IPS-15b (cell line): Measurements from ENCODE around the gene GPR173.
A peak's percentile ranks its signal among the peaks of the same experiment; 100 is the strongest.

ENCODE experiments used
- H3K27me3 ChIP-seq: one replicate; pipeline ENCODE4 v1.6.1; 2013; ENCODE audit warnings: low read length; ENCODE audit not compliant: control insufficient read depth, insufficient read depth
- H3K36me3 ChIP-seq: one replicate; pipeline ENCODE4 v1.6.1; 2013; ENCODE audit warnings: low read length; ENCODE audit not compliant: control insufficient read depth, insufficient read depth
- H3K4me1 ChIP-seq: one replicate; pipeline ENCODE4 v1.6.1; 2013; ENCODE audit warnings: mild to moderate bottlenecking, low read length; ENCODE audit not compliant: control insufficient read depth, insufficient read depth
- H3K4me3 ChIP-seq: one replicate; pipeline ENCODE4 v1.5.1; 2013; ENCODE audit warnings: low read depth, low read length
- H3K9ac ChIP-seq: one replicate; pipeline ENCODE4 v1.6.1; 2013; ENCODE audit warnings: low read depth, mild to moderate bottlenecking, low read length
- H3K9me3 ChIP-seq: one replicate; pipeline ENCODE4 v1.6.1; 2013; ENCODE audit warnings: mild to moderate bottlenecking, low read length; ENCODE audit not compliant: control insufficient read depth, insufficient read depth

GPR173 gene

GRCh38 chrX:53082773-53083616 lies 34.4 kb downstream of the GPR173 start:
- Histone ChIP-seq H3K4me1 (peaks cover 2% of the 10 kb centered on the region), H3K27me3 (peaks cover 4% of the 10 kb centered on the region), H3K36me3 (peaks cover 18% of the 10 kb centered on the region), H3K9me3 (no peaks in the 10 kb centered on the region), H3K9ac (peak overlapping the region; percentile 24), H3K4me3 (peak overlapping the region; percentile 63)

- Histone ChIP-seq H3K9me3 (no peaks in the 10 kb centered on the region), H3K4me1 (peaks cover 2% of the 10 kb centered on the region), H3K27me3 (peaks cover 4% of the 10 kb centered on the region), H3K9ac (no peak overlapping the region), H3K4me3 (no peak overlapping the region), H3K36me3 (peaks cover 18% of the 10 kb centered on the region)
Observed at GRCh38 chrX:53084043-53084570, 35.5 kb downstream of the GPR173 start.

GRCh38 chrX:53084863-53085262 lies 36.3 kb downstream of the GPR173 start:
- H3K36me3 ChIP-seq = peaks cover 18% of the 10 kb centered on the region
- peaks cover 2% of the 10 kb centered on the region for H3K4me1 ChIP-seq
- H3K4me3 ChIP-seq = no peak overlapping the region
- H3K9ac ChIP-seq = no peak overlapping the region
- H3K27me3 ChIP-seq = peaks cover 3% of the 10 kb centered on the region
- H3K9me3 ChIP-seq = no peaks in the 10 kb centered on the region

DNA sequence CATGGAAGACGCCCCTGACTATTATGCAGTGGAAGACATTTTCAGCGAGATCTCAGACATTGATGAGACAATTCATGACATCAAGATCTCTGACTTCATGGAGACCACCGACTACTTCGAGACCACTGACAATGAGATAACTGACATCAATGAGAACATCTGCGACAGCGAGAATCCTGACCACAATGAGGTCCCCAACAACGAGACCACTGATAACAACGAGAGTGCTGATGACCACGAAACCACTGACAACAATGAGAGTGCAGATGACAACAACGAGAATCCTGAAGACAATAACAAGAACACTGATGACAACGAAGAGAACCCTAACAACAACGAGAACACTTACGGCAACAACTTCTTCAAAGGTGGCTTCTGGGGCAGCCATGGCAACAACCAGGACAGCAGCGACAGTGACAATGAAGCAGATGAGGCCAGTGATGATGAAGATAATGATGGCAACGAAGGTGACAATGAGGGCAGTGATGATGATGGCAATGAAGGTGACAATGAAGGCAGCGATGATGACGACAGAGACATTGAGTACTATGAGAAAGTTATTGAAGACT lies 37.2 kb downstream of the GPR173 start:
- Histone ChIP-seq H3K36me3 (peaks cover 18% of the 10 kb centered on the region), H3K4me3 (no peak overlapping the region), H3K9me3 (no peaks in the 10 kb centered on the region), H3K9ac (no peak overlapping the region), H3K4me1 (peaks cover under 1% of the 10 kb centered on the region), H3K27me3 (no peaks in the 10 kb centered on the region)

- H3K36me3 ChIP-seq = peaks cover 18% of the 10 kb centered on the region
- H3K27me3 ChIP-seq = no peaks in the 10 kb centered on the region
- H3K4me1 ChIP-seq = no peaks in the 10 kb centered on the region
- no peaks in the 10 kb centered on the region for H3K9me3 ChIP-seq
- no peak overlapping the region for H3K9ac ChIP-seq
- H3K4me3 ChIP-seq = no peak overlapping the region
Observed at GRCh38 chrX:53086464-53086863, 37.9 kb downstream of the GPR173 start.

DNA sequence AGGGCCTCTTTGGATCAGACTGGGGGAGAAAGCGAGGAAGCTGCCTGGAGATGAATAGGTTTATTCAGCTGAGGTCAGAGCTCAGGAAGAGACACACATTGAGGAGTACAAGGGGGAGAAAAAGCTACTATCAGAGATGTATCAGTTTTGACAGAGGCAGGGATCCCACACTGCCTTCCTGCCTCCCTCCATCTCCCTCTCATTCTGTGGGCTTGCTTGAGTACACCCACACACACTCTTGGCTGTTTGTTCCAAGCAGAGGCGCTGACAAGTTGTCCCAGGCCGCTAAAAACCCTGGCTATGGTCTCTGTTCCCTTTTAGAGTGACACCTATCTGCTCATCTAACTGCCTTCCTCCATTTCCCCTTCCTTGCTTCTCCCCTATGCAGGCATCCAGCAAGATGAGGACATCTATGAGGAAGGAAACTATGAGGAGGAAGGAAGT lies 38.8 kb downstream of the GPR173 start:
- Histone ChIP-seq H3K4me1 (no peaks in the 10 kb centered on the region), H3K27me3 (no peaks in the 10 kb centered on the region), H3K36me3 (peaks cover 18% of the 10 kb centered on the region), H3K9ac (no peak overlapping the region), H3K4me3 (no peak overlapping the region), H3K9me3 (no peaks in the 10 kb centered on the region)

GRCh38 chrX:53088136-53088974 lies 39.8 kb downstream of the GPR173 start:
- Histone ChIP-seq H3K4me3 (peak overlapping the region; percentile 58), H3K4me1 (no peaks in the 10 kb centered on the region), H3K9me3 (no peaks in the 10 kb centered on the region), H3K9ac (no peak overlapping the region), H3K36me3 (peaks cover 18% of the 10 kb centered on the region), H3K27me3 (no peaks in the 10 kb centered on the region)

DNA sequence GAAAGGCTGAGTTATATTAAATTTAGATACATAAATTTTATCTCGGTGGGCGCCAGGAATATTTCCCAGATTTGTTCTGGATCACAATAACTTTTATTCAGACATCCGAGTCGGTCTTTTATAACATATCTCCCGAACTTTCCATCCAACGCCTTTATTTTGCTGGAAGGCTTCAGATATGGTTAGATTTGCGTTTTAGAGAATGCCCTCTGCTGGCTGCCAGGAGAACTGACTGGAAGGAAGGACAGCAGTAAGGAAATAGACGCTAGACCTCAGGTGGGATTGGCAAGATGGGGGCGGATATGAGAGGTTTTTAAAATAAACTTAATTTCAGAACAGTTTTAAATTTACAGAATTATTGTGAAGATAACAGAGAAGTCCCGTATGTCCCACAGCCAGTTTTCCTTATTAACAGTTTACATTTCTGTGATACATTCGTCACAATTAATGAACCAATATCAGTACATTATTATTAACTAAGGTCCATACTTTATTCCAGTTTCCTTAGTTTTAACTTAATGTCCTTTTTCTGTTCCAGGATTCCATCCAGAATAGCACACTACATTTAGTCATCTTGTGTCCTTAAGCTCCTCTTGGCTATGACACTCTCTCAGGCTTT lies 40.7 kb downstream of the GPR173 start:
- H3K36me3 ChIP-seq = peaks cover 16% of the 10 kb centered on the region
- no peak overlapping the region for H3K9ac ChIP-seq
- no peaks in the 10 kb centered on the region for H3K9me3 ChIP-seq
- H3K27me3 ChIP-seq = no peaks in the 10 kb centered on the region
- no peaks in the 10 kb centered on the region for H3K4me1 ChIP-seq
- H3K4me3 ChIP-seq = peak overlapping the region; percentile 58

GRCh38 chrX:53089925-53090324 lies 41.3 kb downstream of the GPR173 start:
- Histone ChIP-seq H3K4me1 (no peaks in the 10 kb centered on the region), H3K27me3 (no peaks in the 10 kb centered on the region), H3K9me3 (no peaks in the 10 kb centered on the region), H3K9ac (no peak overlapping the region), H3K4me3 (no peak overlapping the region), H3K36me3 (peaks cover 11% of the 10 kb centered on the region)

DNA sequence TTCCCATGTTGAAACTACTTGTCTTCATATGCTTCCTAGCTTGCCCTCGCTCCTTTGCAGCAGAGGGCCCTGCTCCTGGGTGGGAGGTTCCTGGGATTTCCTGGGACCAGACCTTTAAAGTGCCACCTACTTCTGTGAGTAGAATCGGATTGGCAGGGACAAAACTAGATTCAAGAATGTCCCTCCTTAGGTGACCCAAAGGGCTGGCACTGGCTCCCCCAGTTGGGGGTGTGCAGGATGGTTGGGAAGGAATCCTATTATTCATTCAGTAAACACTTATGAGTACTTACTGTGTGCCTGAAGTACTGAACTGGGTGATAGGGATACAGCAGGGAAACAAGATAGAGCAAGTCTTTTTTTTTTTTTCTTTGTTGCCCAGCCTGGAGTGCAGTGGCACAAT lies 42.8 kb downstream of the GPR173 start:
- no peaks in the 10 kb centered on the region for H3K36me3 ChIP-seq
- H3K27me3 ChIP-seq = no peaks in the 10 kb centered on the region
- H3K9me3 ChIP-seq = no peaks in the 10 kb centered on the region
- no peaks in the 10 kb centered on the region for H3K4me1 ChIP-seq
- H3K4me3 ChIP-seq = no peak overlapping the region
- no peak overlapping the region for H3K9ac ChIP-seq

GRCh38 chrX:53093177-53093655 lies 44.6 kb downstream of the GPR173 start:
- Histone ChIP-seq H3K9ac (no peak overlapping the region), H3K27me3 (no peaks in the 10 kb centered on the region), H3K4me3 (peak overlapping the region; percentile 48), H3K9me3 (no peaks in the 10 kb centered on the region), H3K36me3 (no peaks in the 10 kb centered on the region), H3K4me1 (no peaks in the 10 kb centered on the region)
